Suprapubic skin (tissue), 3 donors: ENCODE results near the gene TNFRSF13B.

Source experiments
- EP300 ChIP-seq: sonication (generic); formaldehyde crosslinking; IDR thresholded peaks from one replicate; pipeline ENCODE4 v1.6.1; 2017; ENCODE audit warnings: antibody characterized with exemption
- POLR2A ChIP-seq, 2 donors: fragments of 450-650 bp; IDR thresholded peaks; one replicate each; pipeline ENCODE4 v1.6.1; 2017; ENCODE audit warnings: antibody characterized with exemption in 2 of 2, mild to moderate bottlenecking in 2 of 2, moderate library complexity in 2 of 2
- TF ChIP-seq, protein P1 (sequence below), 2 donors: fragments of 200-600 bp in 1 of 2; fragments of 450-650 bp in 1 of 2; sonication (generic) in 1 of 2; IDR thresholded peaks; one replicate each; pipeline ENCODE4 v1.5.1; 2016 to 2019; ENCODE audit warnings: antibody characterized with exemption in 2 of 2, mild to moderate bottlenecking in 1 of 2, moderate library complexity in 1 of 2

DNA sequence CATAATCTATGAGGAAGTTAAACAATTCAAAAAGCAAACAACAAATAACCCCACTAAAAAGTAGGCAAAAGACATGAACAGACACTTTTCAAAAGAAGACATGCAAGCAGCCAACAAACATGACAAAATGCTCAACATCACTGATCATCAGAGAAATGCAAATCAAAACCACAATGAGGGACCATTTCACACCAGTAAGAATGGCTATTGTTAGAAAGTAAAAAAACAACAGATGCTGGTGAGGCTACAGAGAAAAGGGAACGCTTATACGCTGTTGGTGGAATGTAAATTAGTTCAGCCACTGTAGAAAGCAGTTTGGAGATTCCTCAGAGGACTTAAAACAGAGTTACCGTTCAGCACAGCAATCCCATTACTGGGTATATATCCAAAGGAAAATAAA, 24.4 kb downstream of the TNFRSF13B start:
- TF ChIP-seq, protein P1, sequence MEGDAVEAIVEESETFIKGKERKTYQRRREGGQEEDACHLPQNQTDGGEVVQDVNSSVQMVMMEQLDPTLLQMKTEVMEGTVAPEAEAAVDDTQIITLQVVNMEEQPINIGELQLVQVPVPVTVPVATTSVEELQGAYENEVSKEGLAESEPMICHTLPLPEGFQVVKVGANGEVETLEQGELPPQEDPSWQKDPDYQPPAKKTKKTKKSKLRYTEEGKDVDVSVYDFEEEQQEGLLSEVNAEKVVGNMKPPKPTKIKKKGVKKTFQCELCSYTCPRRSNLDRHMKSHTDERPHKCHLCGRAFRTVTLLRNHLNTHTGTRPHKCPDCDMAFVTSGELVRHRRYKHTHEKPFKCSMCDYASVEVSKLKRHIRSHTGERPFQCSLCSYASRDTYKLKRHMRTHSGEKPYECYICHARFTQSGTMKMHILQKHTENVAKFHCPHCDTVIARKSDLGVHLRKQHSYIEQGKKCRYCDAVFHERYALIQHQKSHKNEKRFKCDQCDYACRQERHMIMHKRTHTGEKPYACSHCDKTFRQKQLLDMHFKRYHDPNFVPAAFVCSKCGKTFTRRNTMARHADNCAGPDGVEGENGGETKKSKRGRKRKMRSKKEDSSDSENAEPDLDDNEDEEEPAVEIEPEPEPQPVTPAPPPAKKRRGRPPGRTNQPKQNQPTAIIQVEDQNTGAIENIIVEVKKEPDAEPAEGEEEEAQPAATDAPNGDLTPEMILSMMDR (IDR thresholded peaks at IDR 0.05), result no peak
- no peak for TF ChIP-seq EP300
- TF ChIP-seq POLR2A (IDR thresholded peaks at IDR 0.05), result no peak
